ENCODE measurements around the gene CABLES1. TPM values are rescaled to one million over a fixed set of nuclear protein-coding genes. Genes with fewer than 3 reads are reported as not detected.
A peak's percentile ranks its signal among the peaks of the same experiment; 100 is the strongest.

The CABLES1 gene
- total and polyA plus RNA-seq, 3 experiments from 2014 or later: 0.30 to 8.9 (median 8.0) TPM

- CTCF ChIA-PET: no interaction called here
- H3K27ac Mint-ChIP-seq: peak overlapping the region; percentile 88 to 99 (median 94)
- Histone ChIP-seq H3K27me3 (ENCODE audit: insufficient read depth, low read length, poor library complexity, severe bottlenecking) (no peaks in the 10 kb centered on the region), H3K36me3 (ENCODE audit: insufficient read depth, low read length) (no peaks in the 10 kb centered on the region), H3K4me1 (ENCODE audit: insufficient read depth, low read length) (peaks cover 17% of the 10 kb centered on the region), H3K9me3 (ENCODE audit: low read length) (no peaks in the 10 kb centered on the region), H3K27ac (ENCODE audit: low read depth, low read length) (peak overlapping the region; percentile 2), H3K4me3 (ENCODE audit: low read length) (peak overlapping the region; percentile 3)
- H3K36me3 Mint-ChIP-seq: no peaks in the 10 kb centered on the region
- POLR2A ChIA-PET: no interaction called here
- peak overlapping the region; percentile 6 to 85 (median 65) for H3K4me3 Mint-ChIP-seq
- H3K9me3 Mint-ChIP-seq: no peaks in the 10 kb centered on the region
- H3K4me1 Mint-ChIP-seq: peaks cover 17 to 46% (median 26%) of the 10 kb centered on the region in 3 donors
- DNase-seq: peak; percentile 50 to 90 (median 63)
- peaks cover 0 to 1% of the 10 kb centered on the region in 2 donors for H3K27me3 Mint-ChIP-seq
These were observed 96.2 kb downstream of the CABLES1 start for GRCh38 chr18:23231340-23232021.

GRCh38 chr18:23232331-23232730 lies 97.0 kb downstream of the CABLES1 start:
- Histone ChIP-seq H3K9me3 (ENCODE audit: low read length) (no peaks in the 10 kb centered on the region), H3K27me3 (ENCODE audit: insufficient read depth, low read length, poor library complexity, severe bottlenecking) (no peaks in the 10 kb centered on the region), H3K4me3 (ENCODE audit: low read length) (no peak overlapping the region), H3K27ac (ENCODE audit: low read depth, low read length) (peak overlapping the region; percentile 2), H3K4me1 (ENCODE audit: insufficient read depth, low read length) (peaks cover 19% of the 10 kb centered on the region), H3K36me3 (ENCODE audit: insufficient read depth, low read length) (no peaks in the 10 kb centered on the region)
- peak overlapping the region; percentile 10 to 99 (median 88) for H3K27ac Mint-ChIP-seq
- peak overlapping the region in 6 of 7 donors; percentile 22 to 63 (median 44) for H3K4me3 Mint-ChIP-seq
- H3K4me1 Mint-ChIP-seq: peaks cover 17 to 51% (median 26%) of the 10 kb centered on the region in 3 donors
- no peaks in the 10 kb centered on the region for H3K36me3 Mint-ChIP-seq
- ChIA-PET CTCF (no interaction called here), POLR2A (no interaction called here)
- H3K27me3 Mint-ChIP-seq: peaks cover 0 to 1% of the 10 kb centered on the region in 2 donors
- no peaks in the 10 kb centered on the region for H3K9me3 Mint-ChIP-seq
- DNase-seq: no peak

- no peaks in the 10 kb centered on the region for H3K9me3 ChIP-seq (ENCODE audit: low read length)
- H3K4me3 Mint-ChIP-seq: no peak overlapping the region
- no peak overlapping the region for H3K4me3 ChIP-seq (ENCODE audit: low read length)
- peaks cover 35% of the 10 kb centered on the region for H3K4me1 ChIP-seq (ENCODE audit: insufficient read depth, low read length)
- no peaks in the 10 kb centered on the region for H3K27me3 ChIP-seq (ENCODE audit: insufficient read depth, low read length, poor library complexity, severe bottlenecking)
- no peak for DNase-seq
- H3K27me3 Mint-ChIP-seq: peaks cover 0 to 1% of the 10 kb centered on the region in 2 donors
- ChIA-PET CTCF (interaction anchor here (1.0 kb wide), 1 partner anchor 11 kb away, joined by 3 read pairs; no protein-coding TSS in a partner anchor), POLR2A (no interaction called here)
- H3K4me1 Mint-ChIP-seq: peaks cover 29 to 56% (median 46%) of the 10 kb centered on the region in 3 donors
- no peaks in the 10 kb centered on the region for H3K9me3 Mint-ChIP-seq
- H3K27ac Mint-ChIP-seq: peak overlapping the region in 6 of 8 donors; percentile 28 to 98 (median 72)
- H3K27ac ChIP-seq (ENCODE audit: low read depth, low read length): no peak overlapping the region
- H3K36me3 ChIP-seq (ENCODE audit: insufficient read depth, low read length): no peaks in the 10 kb centered on the region
- H3K36me3 Mint-ChIP-seq: no peaks in the 10 kb centered on the region
These were observed 99.3 kb downstream of the CABLES1 start for GRCh38 chr18:23234619-23235018.

- peaks cover 35% of the 10 kb centered on the region for H3K4me1 ChIP-seq (ENCODE audit: insufficient read depth, low read length)
- H3K36me3 Mint-ChIP-seq: no peaks in the 10 kb centered on the region
- no peaks in the 10 kb centered on the region for H3K9me3 Mint-ChIP-seq
- H3K27me3 Mint-ChIP-seq: peaks cover 0 to 1% of the 10 kb centered on the region in 2 donors
- no peak overlapping the region for H3K4me3 ChIP-seq (ENCODE audit: low read length)
- peaks cover 29 to 52% (median 46%) of the 10 kb centered on the region in 3 donors for H3K4me1 Mint-ChIP-seq
- H3K27ac Mint-ChIP-seq: peak overlapping the region in 6 of 8 donors; percentile 13 to 78 (median 65)
- H3K9me3 ChIP-seq (ENCODE audit: low read length): no peaks in the 10 kb centered on the region
- H3K4me3 Mint-ChIP-seq: no peak overlapping the region
- ChIA-PET POLR2A (no interaction called here), CTCF (no interaction called here)
- H3K27me3 ChIP-seq (ENCODE audit: insufficient read depth, low read length, poor library complexity, severe bottlenecking): no peaks in the 10 kb centered on the region
- H3K36me3 ChIP-seq (ENCODE audit: insufficient read depth, low read length): no peaks in the 10 kb centered on the region
- no peak overlapping the region for H3K27ac ChIP-seq (ENCODE audit: low read depth, low read length)
- DNase-seq: no peak
These were observed 100.1 kb downstream of the CABLES1 start for GRCh38 chr18:23235336-23235735.

- H3K4me1 Mint-ChIP-seq: peaks cover 27 to 47% (median 43%) of the 10 kb centered on the region in 3 donors
- Histone ChIP-seq H3K9me3 (ENCODE audit: low read length) (no peaks in the 10 kb centered on the region), H3K4me1 (ENCODE audit: insufficient read depth, low read length) (peaks cover 30% of the 10 kb centered on the region), H3K4me3 (ENCODE audit: low read length) (no peak overlapping the region), H3K27me3 (ENCODE audit: insufficient read depth, low read length, poor library complexity, severe bottlenecking) (no peaks in the 10 kb centered on the region), H3K36me3 (ENCODE audit: insufficient read depth, low read length) (no peaks in the 10 kb centered on the region), H3K27ac (ENCODE audit: low read depth, low read length) (no peak overlapping the region)
- H3K36me3 Mint-ChIP-seq: no peaks in the 10 kb centered on the region
- H3K27me3 Mint-ChIP-seq: peaks cover 0 to 1% of the 10 kb centered on the region in 2 donors
- POLR2A ChIA-PET: interaction anchor here (0.6 kb wide), 1 partner anchor 13 kb away, joined by 8 read pairs; no protein-coding TSS in a partner anchor
- H3K4me3 Mint-ChIP-seq: no peak overlapping the region
- no peak for DNase-seq
- peak overlapping the region in 7 of 8 donors; percentile 13 to 86 (median 71) for H3K27ac Mint-ChIP-seq
- CTCF ChIA-PET: no interaction called here
- no peaks in the 10 kb centered on the region for H3K9me3 Mint-ChIP-seq
These were observed 100.6 kb downstream of the CABLES1 start for GRCh38 chr18:23235860-23236259.

- H3K4me1 ChIP-seq (ENCODE audit: insufficient read depth, low read length): peaks cover 23% of the 10 kb centered on the region
- DNase-seq: no peak
- Mint-ChIP-seq H3K9me3 (no peaks in the 10 kb centered on the region), H3K27ac (peak overlapping the region in 6 of 8 donors; percentile 27 to 86 (median 52)), H3K36me3 (no peaks in the 10 kb centered on the region), H3K27me3 (peaks cover 0 to 1% of the 10 kb centered on the region in 2 donors), H3K4me3 (peak overlapping the region in 1 of 7 donors; percentile 7), H3K4me1 (peaks cover 19 to 36% (median 32%) of the 10 kb centered on the region in 3 donors)
- H3K27me3 ChIP-seq (ENCODE audit: insufficient read depth, low read length, poor library complexity, severe bottlenecking): no peaks in the 10 kb centered on the region
- ChIA-PET CTCF (interaction anchor here (1.0 to 1.1 kb wide), 2 partner anchors 9 to 13 kb away, joined by 3 to 4 read pairs; no protein-coding TSS in a partner anchor), POLR2A (no interaction called here)
- H3K9me3 ChIP-seq (ENCODE audit: low read length): no peaks in the 10 kb centered on the region
- H3K4me3 ChIP-seq (ENCODE audit: low read length): no peak overlapping the region
- H3K27ac ChIP-seq (ENCODE audit: low read depth, low read length): no peak overlapping the region
- no peaks in the 10 kb centered on the region for H3K36me3 ChIP-seq (ENCODE audit: insufficient read depth, low read length)
These were observed 101.7 kb downstream of the CABLES1 start for GRCh38 chr18:23236876-23237468.

GRCh38 chr18:23237524-23238151 lies 102.4 kb downstream of the CABLES1 start:
- Histone ChIP-seq H3K4me3 (ENCODE audit: low read length) (peak overlapping the region; percentile 50), H3K4me1 (ENCODE audit: insufficient read depth, low read length) (peaks cover 18% of the 10 kb centered on the region), H3K36me3 (ENCODE audit: insufficient read depth, low read length) (no peaks in the 10 kb centered on the region), H3K9me3 (ENCODE audit: low read length) (no peaks in the 10 kb centered on the region), H3K27me3 (ENCODE audit: insufficient read depth, low read length, poor library complexity, severe bottlenecking) (no peaks in the 10 kb centered on the region), H3K27ac (ENCODE audit: low read depth, low read length) (no peak overlapping the region)
- no peaks in the 10 kb centered on the region for H3K9me3 Mint-ChIP-seq
- peak overlapping the region; percentile 18 to 79 (median 74) for H3K4me3 Mint-ChIP-seq
- H3K36me3 Mint-ChIP-seq: no peaks in the 10 kb centered on the region
- peak in 2 of 5 donors; percentile 21 to 53 for DNase-seq
- POLR2A ChIA-PET: no interaction called here
- H3K27me3 Mint-ChIP-seq: peaks cover 0 to 1% of the 10 kb centered on the region in 2 donors
- CTCF ChIA-PET: interaction anchor here (1.0 to 1.1 kb wide), 2 partner anchors 10 to 13 kb away, joined by 3 to 4 read pairs; no protein-coding TSS in a partner anchor
- peak overlapping the region; percentile 29 to 93 (median 90) for H3K27ac Mint-ChIP-seq
- peaks cover 15 to 29% (median 27%) of the 10 kb centered on the region in 3 donors for H3K4me1 Mint-ChIP-seq

Data from CD8-positive, alpha-beta memory T cell (primary cell).